WI38 (cell line): Measurements from ENCODE around the gene XPR1.

ENCODE experiments used
- H3K4me3 ChIP-seq: 2 replicates; pipeline ENCODE4 v1.5.1; 2011; ENCODE audit warnings: low read depth, mild to moderate bottlenecking, control low read depth, low read length
- TF ChIP-seq, protein P1 (sequence below): IDR thresholded peaks from 2 replicates; pipeline ENCODE4 v1.5.1; 2012; ENCODE audit warnings: low read depth, mild to moderate bottlenecking, control low read depth, low read length

Gene XPR1

DNA sequence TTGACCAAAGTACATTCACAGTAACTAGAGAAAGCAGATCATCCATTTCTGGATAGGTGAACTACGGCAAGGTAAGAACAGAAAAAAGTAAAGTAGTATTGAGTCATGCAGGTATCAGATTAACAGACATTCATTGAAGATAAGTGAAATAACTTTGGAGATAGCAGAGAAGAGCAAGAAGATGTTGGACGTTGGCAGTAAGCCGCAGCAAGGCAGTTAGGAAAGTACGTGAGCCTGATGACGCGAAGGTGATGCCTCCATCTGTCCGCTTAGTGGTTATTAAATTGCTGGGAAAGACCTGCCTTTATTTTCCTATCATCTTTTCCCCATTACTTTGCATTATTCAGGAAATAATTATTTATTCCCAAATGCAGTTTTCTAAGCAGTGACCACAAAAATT, 256.0 kb downstream of the XPR1 start:
- no peak overlapping the region for H3K4me3 ChIP-seq
- TF ChIP-seq, protein P1, sequence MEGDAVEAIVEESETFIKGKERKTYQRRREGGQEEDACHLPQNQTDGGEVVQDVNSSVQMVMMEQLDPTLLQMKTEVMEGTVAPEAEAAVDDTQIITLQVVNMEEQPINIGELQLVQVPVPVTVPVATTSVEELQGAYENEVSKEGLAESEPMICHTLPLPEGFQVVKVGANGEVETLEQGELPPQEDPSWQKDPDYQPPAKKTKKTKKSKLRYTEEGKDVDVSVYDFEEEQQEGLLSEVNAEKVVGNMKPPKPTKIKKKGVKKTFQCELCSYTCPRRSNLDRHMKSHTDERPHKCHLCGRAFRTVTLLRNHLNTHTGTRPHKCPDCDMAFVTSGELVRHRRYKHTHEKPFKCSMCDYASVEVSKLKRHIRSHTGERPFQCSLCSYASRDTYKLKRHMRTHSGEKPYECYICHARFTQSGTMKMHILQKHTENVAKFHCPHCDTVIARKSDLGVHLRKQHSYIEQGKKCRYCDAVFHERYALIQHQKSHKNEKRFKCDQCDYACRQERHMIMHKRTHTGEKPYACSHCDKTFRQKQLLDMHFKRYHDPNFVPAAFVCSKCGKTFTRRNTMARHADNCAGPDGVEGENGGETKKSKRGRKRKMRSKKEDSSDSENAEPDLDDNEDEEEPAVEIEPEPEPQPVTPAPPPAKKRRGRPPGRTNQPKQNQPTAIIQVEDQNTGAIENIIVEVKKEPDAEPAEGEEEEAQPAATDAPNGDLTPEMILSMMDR = no peak

DNA sequence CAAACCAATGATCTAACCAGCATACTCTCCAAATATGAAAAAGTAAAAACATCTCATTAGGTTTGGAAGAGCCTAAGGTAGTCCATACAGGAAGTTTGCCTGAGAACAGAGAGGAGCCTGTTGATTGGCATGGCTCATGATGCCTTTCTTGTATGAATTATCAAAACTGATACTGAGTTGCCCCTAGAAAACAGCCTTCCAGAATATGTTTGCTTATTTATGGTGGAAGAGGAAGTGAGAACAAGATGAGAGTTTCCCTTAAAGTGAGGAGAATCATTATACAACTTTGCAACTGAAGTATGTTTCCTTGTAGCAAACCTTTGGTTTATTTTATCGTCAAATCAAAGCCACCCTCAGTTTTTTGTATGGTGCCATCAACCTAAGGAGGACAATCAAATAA, 257.0 kb downstream of the XPR1 start:
- H3K4me3 ChIP-seq = no peak overlapping the region
- TF ChIP-seq, protein P1 = no peak

DNA sequence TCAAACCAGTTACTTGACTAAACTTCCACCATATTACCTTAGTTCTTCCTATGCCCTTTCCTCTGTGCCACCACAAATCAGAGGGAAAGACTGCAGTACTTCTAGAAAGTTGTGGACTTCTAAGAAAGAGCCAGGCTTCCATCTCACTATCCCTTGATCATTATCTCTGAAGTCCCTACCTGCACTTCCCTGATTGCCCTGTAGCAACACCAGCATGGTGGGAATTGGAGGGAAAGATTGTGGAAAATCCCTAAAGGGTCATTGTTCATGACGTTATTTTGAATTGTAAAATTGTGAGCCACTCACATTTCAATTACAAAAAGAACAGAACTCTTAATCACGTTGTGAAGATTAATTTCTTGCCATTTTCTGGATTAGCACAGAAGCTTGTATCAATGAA, 257.5 kb downstream of the XPR1 start:
- no peak overlapping the region for H3K4me3 ChIP-seq
- TF ChIP-seq, protein P1 = no peak

DNA sequence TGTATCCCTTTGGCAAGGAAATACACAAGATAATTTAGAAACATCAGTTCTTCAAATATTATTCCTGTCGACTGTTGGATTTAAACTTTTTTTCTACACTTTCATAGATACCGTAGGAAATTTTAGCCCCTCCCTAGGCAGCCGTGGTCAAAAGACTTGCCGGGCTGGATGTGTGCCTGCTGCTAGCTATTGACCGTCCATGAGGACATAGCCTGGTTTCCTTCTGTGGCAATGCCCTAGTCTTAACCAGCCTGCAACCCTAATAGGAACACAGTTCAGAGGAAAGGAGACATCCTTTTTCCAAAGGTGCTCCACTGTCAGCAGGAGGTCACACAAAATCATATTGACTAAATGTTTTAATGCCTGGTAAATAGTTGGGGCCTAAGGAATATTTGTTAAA, 260.4 kb downstream of the XPR1 start:
- no peak overlapping the region for H3K4me3 ChIP-seq
- TF ChIP-seq, protein P1 = no peak

DNA sequence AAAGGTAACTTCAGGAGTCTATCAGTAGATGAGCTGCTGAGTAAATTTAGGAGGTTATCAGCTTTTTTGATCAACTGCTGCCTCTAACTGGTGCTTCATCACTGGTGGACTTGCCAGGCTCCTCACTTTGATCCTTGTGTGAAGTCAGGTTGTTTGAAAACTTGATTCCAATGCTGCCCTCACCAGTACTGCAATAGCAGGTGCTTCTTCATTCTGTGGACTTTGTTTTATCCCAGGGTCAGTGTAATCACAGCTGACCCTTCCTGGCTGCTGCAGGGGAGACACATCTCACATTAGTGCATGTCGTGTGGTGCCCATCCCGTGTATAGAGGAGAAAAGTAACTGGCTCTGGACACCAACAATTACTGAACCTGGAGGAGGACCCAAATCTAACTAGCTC, 260.9 kb downstream of the XPR1 start:
- no peak overlapping the region for H3K4me3 ChIP-seq
- TF ChIP-seq, protein P1 = no peak

DNA sequence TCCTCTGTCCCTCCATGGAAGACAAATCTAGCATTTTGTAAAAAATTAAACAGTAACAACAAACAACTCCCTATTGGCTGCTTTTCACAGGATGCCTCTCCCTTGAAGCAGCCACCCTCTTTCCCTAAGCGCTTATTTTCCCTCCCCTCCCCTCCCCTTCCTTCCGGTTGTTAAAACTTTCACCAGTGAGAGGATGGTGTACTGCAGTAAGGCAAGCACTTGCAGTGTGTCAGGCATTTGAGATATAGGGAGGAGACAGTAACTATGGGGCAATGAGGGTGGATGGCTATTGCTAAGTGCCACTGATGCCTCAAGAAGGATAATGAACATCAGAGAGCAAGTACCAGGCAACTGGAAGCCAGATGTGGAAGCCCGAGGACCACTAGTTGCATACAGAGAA, 261.8 kb downstream of the XPR1 start:
- TF ChIP-seq, protein P1 = no peak
- H3K4me3 ChIP-seq = no peak overlapping the region

DNA sequence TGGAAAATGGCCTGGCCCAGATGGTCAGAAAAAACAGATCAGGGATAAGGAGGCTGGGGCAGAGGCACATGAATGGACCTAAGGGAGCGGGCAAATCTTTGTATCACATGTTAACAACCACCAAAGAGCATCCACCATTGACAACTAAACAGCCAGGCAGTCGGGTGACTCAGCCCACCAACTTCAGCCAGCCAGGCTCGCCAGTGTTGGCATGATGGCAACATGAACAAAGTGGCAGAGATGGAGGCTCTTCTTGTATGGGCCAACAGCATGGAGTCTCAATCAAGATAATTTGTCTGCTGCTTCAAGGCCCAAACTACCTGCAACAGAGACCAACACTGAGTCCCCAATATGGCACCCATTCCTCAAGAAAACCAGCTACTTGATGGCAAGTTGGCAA, 264.3 kb downstream of the XPR1 start:
- TF ChIP-seq, protein P1 = no peak
- no peak overlapping the region for H3K4me3 ChIP-seq
